ENCODE results near the gene ITGB2. TPM values are rescaled to one million over a fixed set of nuclear protein-coding genes. Genes with fewer than 3 reads are reported as not detected.

Gene ITGB2
- total RNA-seq, 5 donors from 2014 or later (not counting 1 experiment from before 2014, with no cell fraction given), result 249 to 498 (median 304) TPM

DNA sequence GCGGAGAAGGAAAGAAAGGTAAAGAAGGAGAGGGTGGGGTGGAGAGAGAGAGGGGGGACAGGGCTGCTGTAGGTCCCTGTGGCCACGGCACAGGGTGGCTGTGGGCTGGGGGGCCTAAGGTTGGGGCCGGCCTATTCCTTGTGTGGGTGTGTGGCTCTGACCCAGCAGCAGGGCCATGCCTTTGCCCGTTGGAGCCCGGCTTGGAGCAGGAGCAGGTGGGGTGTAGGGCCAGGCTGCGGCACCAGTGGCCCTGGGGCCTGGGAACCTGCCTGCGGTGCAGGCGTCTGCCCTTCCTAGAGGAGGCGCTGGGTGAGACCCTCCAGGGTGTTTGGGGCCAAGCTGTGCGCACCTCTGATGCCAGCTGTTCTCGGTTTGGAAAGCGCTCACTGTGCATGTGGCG lies 83.2 kb downstream of the ITGB2 start:
- no peak overlapping the region for H3K4me3 Mint-ChIP-seq
- no peaks in the 10 kb centered on the region for H3K4me1 ChIP-seq (ENCODE audit: control insufficient read depth in 1 of 2, extremely low read depth in 1 of 2, insufficient read depth in 2 of 2, low read length in 2 of 2)
- no peak overlapping the region for H3K4me3 ChIP-seq (ENCODE audit: control insufficient read depth in 1 of 2, extremely low read depth in 1 of 2, low read length in 1 of 2)
- peaks cover 0 to 44% of the 10 kb centered on the region in 2 experiments for H3K27me3 ChIP-seq (replicated peaks in 1 of 2; ENCODE audit: control insufficient read depth in 2 of 2, extremely low read depth in 1 of 2, insufficient read depth in 2 of 2, low read length in 1 of 2)
- no peak for DNase-seq
- no peak overlapping the region for H3K27ac ChIP-seq (ENCODE audit: low read length)
- 93% methylated on average over 13 of the region's 13 CpGs for WGBS (ENCODE audit: insufficient coverage)
- no peak for ATAC-seq (replicated peaks in 1 of 4)
- no peaks in the 10 kb centered on the region for H3K9me3 ChIP-seq
- H3K36me3 ChIP-seq (ENCODE audit: control insufficient read depth in 2 of 2, extremely low read depth in 1 of 2, insufficient read depth in 1 of 2, low read length in 1 of 2), result no peaks in the 10 kb centered on the region
- H3K27ac Mint-ChIP-seq, result no peak overlapping the region
- ChIA-PET CTCF (no interaction called here), POLR2A (no interaction called here)
- H3K27me3 Mint-ChIP-seq, result peaks cover 0 to 14% of the 10 kb centered on the region in 2 donors
- no peaks in the 10 kb centered on the region for H3K4me1 Mint-ChIP-seq
- no peaks in the 10 kb centered on the region for H3K36me3 Mint-ChIP-seq
- no peaks in the 10 kb centered on the region for H3K9me3 Mint-ChIP-seq

GRCh38 chr21:44836666-44837471 lies 83.8 kb downstream of the ITGB2 start:
- no peak overlapping the region for H3K4me3 ChIP-seq (ENCODE audit: control insufficient read depth in 1 of 2, extremely low read depth in 1 of 2, low read length in 1 of 2)
- WGBS (ENCODE audit: insufficient coverage), result 90% methylated on average over 34 of the region's 37 CpGs
- H3K4me1 ChIP-seq (ENCODE audit: control insufficient read depth in 1 of 2, extremely low read depth in 1 of 2, insufficient read depth in 2 of 2, low read length in 2 of 2), result no peaks in the 10 kb centered on the region
- Mint-ChIP-seq H3K4me3 (no peak overlapping the region), H3K36me3 (no peaks in the 10 kb centered on the region), H3K4me1 (no peaks in the 10 kb centered on the region), H3K27me3 (peaks cover 0 to 12% of the 10 kb centered on the region in 2 donors), H3K27ac (no peak overlapping the region), H3K9me3 (no peaks in the 10 kb centered on the region)
- peaks cover 0 to 38% of the 10 kb centered on the region in 2 experiments for H3K27me3 ChIP-seq (replicated peaks in 1 of 2; ENCODE audit: control insufficient read depth in 2 of 2, extremely low read depth in 1 of 2, insufficient read depth in 2 of 2, low read length in 1 of 2)
- ATAC-seq (replicated peaks in 1 of 4) (no peak), DNase-seq (no peak)
- no peak overlapping the region for H3K27ac ChIP-seq (ENCODE audit: low read length)
- no peaks in the 10 kb centered on the region for H3K36me3 ChIP-seq (ENCODE audit: control insufficient read depth in 2 of 2, extremely low read depth in 1 of 2, insufficient read depth in 1 of 2, low read length in 1 of 2)
- H3K9me3 ChIP-seq, result no peaks in the 10 kb centered on the region
- CTCF ChIA-PET, result no interaction called here
- POLR2A ChIA-PET, result no interaction called here

- Histone ChIP-seq H3K27me3 (replicated peaks in 1 of 2; ENCODE audit: control insufficient read depth in 2 of 2, extremely low read depth in 1 of 2, insufficient read depth in 2 of 2, low read length in 1 of 2) (peaks cover 0 to 34% of the 10 kb centered on the region in 2 experiments), H3K9me3 (no peaks in the 10 kb centered on the region), H3K4me3 (ENCODE audit: control insufficient read depth in 1 of 2, extremely low read depth in 1 of 2, low read length in 1 of 2) (no peak overlapping the region), H3K27ac (ENCODE audit: low read length) (no peak overlapping the region), H3K4me1 (ENCODE audit: control insufficient read depth in 1 of 2, extremely low read depth in 1 of 2, insufficient read depth in 2 of 2, low read length in 2 of 2) (peaks cover under 1% of the 10 kb centered on the region in 2 experiments), H3K36me3 (ENCODE audit: control insufficient read depth in 2 of 2, extremely low read depth in 1 of 2, insufficient read depth in 1 of 2, low read length in 1 of 2) (no peaks in the 10 kb centered on the region)
- Mint-ChIP-seq H3K9me3 (no peaks in the 10 kb centered on the region), H3K4me3 (no peak overlapping the region), H3K4me1 (peaks cover 2 to 3% (median 3%) of the 10 kb centered on the region in 3 donors), H3K27me3 (peaks cover 0 to 10% of the 10 kb centered on the region in 2 donors), H3K27ac (no peak overlapping the region), H3K36me3 (no peaks in the 10 kb centered on the region)
- DNase-seq, result no peak
- ATAC-seq (replicated peaks in 1 of 4), result no peak
- WGBS (ENCODE audit: insufficient coverage), result 83% methylated on average over 3 of the region's 3 CpGs
- POLR2A ChIA-PET, result no interaction called here
- CTCF ChIA-PET, result no interaction called here
Measured at GRCh38 chr21:44836349-44836665, 84.4 kb downstream of the ITGB2 start.

Other genes starting within 250 kb of the ITGB2 start
- gene KRTAP12-1, start 238.7 kb downstream of the ITGB2 start, total RNA-seq, result not detected
- not detected for gene KRTAP10-12, start 223.7 kb downstream of the ITGB2 start, total RNA-seq
- not detected for gene TSPEAR, start 209.3 kb downstream of the ITGB2 start, total RNA-seq
- 100 to 1,000 TPM; 124 to 157 (median 134) TPM for gene UBE2G2, start 119.1 kb downstream of the ITGB2 start, total RNA-seq
- 10 to 100 TPM; 49.1 to 77.1 (median 53.7) TPM for gene SUMO3, start 102.8 kb downstream of the ITGB2 start, total RNA-seq
- 10 to 100 TPM; 73.4 to 91.1 (median 90.2) TPM for gene PTTG1IP, start 47.2 kb downstream of the ITGB2 start, total RNA-seq
- 10 to 100 TPM; 16.7 to 32.2 (median 26.7) TPM for gene SLX9, start 19.1 kb upstream of the ITGB2 start, total RNA-seq
- 10 to 100 TPM; 39.7 to 50.3 (median 44.5) TPM for gene ADARB1, start 153.7 kb upstream of the ITGB2 start, total RNA-seq

Data from T-cell (primary cell).